Cerebellar nuclear complex (tissue), 1 donor: Measurements from ENCODE around the gene MYPOP.
"Not testable (repeated sequence)": the region's sequence is repeated elsewhere in the genome, so short reads cannot be mapped to it uniquely, and the experiment has no call there.

ENCODE experiments used
- DNase-seq, 2 experiments: peaks; one replicate each; lab custom pipeline; 2025; lab: John Stamatoyannopoulos, UW

The MYPOP gene

DNA sequence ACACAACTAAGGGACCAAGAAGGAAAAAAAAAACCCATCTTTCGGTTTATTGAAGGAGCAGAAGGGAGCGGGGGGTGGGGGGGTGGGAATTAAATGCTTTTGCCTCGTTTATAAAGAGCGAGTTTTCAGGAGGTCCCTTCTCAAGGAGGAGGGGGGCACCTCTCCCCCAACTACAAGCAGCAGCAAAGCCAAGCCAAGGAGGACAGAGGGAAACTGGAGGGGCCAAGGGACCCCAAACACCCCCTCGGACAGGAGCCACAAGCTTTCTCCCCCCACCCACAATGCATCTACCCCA lies 18.9 kb downstream of the MYPOP start:
- no peak for DNase-seq

DNA sequence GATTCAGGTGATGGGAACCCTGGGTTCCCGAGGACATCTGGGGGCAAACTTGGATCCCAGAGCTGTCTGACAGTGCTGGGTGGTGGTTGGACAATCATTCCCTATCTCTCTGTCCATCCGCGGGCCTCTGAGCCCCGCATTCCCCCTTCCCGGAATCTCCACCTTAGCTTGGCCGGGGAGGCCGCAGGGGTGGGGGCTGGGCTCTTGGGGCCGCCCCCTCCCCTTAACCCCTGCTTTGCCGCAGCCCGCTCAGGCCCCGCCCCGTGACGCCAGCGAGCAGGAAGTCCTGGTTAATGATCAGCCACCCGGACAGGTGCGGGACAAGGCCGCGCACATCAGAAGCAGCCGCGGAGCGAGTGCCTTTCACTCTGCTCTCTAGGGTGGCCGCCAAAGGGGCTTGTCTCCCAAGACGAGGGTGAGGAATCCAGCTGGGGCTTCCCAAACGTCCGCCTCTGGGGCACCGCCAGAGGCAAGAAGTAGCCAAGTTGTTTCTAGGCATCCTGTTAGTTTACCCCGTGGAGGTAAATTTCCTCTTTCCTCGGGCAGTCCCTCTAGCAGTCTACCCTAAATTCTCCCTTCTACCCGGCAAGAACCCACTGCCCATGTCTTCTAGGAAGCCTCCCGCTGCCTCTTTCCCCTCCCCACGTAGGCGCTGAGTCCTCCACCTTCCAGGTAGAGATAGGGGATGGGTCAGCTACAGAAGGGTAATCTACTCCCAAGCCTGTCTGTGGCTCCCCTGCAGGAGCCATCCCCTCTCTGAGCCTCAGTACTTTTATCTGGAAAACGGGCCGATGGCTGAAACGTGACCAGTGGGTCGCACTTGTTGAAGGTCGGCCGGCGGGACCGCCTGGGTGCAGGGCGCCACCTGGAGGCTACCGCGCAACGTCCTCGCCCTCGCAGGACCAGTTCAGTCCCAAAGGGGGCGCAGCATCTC lies 19.5 kb downstream of the MYPOP start:
- DNase-seq: no peak

DNA sequence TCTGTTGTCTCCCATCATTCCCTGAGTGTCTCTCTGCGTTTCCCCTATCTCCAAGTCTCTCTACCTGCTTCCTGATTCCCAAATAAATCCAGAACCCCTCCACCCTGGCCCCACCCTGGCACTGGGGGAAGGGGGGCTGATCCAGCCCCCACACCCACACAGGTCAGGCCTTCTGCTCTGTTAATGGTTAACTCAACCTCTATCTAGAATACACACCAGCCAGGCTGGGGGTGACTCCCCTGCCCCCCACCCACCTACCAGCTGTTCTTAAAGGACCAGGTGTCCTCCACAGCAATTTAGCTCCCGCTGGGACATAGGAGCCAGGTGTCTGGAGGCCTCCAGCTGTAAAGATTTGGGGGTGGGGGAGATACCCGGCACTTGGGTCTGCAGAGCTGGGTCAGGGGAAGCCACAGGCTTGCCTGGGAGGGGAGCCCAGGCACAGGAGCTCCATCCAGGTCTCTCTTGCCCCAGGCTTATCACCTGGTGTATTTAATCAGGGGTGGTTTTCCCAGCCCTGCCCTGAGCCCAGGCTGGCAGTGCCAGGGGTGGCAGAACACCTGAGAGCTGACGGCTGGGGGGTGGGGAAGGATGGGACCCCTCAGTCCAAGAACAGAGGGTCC lies 20.4 kb downstream of the MYPOP start:
- no peak for DNase-seq

DNA sequence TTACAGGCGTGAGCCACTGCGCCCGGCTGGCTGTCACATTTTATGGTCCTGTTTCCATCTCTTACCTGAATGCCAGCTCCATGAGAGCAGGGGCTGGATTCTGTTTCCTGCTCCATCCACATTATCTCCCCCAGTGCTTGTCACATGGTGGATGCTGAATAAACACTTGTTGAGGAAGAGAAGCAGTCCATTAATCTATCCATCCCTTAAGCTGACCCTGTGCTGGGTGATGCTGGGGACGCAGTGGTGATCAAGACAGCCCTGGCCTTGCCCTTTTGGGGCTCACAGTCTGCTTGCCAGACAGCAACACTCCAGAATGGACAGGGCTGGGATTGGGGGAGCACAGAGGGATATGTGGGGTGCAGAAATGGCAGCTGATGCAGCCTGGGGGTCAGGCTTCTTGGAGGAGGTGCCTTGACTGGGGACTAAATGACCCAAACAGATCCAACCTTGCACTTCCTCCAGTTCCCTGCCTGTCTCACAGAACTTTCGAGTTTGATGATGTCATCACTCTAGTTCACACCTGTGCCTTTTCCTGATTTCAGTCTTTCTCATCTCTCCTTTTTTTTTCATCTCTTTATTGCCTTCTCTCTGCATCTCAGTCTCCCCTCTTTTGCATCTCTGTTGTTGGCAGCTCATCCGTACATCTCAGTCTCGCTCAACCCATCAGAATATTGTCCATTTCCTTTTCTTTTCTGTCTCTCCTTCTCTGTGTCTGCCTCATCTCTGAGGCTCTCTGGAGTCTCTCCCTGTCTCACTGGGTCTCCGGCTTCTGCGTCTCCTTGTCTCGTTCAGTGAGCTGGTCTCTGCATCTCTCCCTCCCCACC lies 21.1 kb downstream of the MYPOP start:
- no peak for DNase-seq

DNA sequence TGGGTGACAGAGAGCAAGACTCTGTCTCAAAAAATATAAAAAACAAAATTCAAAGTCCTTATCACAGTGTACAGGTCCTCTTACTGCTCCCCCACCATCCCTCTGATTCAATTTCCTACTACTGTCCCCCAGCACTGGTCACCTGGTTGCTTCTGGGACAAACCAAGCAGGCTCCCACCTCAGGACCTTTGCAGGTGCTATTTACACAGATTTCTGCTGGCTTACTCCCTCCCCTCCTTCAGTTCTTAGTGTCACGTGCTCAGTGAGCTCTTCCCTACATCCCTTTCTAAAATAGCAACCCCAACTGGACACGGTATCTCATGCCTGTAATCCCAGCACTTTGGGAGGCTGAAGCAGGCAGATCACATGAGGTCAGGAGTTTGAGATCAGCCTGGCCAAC lies 22.4 kb downstream of the MYPOP start:
- DNase-seq: no peak

DNA sequence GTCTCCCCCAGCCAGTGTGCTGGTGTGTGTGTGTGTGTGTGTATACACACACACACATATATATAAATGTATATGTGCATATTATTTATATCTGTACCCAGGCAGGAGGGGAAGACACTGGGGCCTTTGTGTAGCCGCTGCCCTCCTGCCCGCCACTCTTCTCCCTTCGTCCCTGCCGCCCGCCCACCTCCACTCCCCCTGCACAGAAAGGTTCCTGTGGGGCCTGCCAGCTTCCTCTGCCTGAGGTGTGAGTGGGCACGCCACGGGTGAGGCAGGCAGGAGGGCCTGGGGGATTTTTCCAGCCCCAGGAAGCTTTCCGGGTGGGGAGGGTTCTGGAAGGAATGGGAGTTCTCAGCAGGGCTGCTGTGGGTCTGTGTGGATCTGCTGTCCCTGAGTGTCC lies 23.4 kb downstream of the MYPOP start:
- no peak for DNase-seq

DNA sequence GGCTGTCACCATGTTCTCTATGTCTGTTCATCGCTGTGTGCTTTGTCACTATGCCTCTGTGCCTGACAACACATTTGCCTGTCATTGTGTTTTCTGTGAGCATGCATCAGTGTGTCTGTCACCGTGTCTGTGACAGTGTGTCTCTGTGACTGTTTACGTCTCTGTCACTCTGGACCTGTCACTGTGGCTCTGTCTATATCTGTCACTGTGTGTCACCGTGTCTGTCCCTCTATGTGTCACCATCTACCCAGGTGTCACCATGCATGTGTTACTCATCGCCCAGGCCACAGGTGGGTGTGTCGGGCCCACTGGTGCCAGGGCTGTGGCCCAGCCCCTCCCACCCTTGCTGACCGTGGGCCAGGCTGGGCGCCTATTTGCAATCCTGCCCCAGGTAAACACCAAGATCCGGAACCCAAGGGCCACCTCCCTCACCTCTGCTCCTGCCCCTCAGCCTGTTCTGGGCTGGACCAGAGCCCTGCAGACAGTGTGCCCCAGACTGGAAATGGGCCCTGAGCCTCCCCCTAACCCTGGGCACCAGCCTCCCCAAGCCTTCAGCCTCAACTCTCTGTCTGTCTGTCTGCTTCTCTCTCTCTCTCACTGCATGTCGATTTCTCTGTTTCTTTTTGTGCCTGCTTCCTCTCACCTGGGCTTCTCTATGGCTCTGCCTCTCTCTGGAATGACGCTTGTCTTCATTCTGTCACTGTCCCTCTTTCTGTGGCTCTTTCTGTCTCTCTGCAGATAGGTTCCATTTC lies 24.2 kb downstream of the MYPOP start:
- DNase-seq: no peak

DNA sequence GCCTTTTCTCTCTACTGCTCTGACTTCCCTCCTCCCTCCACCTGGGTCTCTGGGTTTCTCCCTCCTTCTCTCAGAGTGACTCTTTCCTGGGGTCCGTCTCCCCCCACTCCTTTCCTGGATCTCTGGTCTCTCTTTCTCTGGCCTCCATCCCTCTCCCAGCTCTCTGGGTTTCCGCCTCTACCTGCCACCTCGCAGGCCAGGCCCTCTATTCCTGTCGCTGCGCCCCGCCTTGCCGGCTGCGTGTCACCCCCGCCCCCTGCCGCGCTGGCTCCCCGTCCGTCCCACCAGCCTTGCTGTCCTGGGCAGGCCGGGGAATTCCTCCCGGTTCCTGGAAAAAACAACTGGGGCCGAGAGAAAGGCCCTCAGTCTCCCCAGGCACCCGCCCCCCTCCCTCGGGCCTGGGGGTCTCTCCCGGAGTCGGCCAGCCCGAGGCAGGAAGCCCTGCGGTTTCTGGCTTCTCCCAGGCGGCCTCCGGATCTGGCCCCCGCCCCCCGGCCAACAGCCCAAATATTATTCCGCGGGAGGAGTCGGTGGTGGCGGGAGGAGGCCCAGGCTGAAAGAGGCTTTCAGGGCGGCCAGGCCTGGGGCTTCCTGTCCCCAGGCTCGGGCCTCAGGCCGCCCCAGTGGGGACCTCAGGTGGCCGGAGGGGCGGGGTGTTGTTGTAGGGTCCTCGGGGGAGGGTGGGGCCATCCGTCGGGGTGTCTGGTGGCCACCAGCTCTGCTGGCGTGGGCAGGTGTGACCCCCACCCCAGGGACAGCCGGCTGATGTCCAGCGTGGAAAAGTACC lies 25.8 kb downstream of the MYPOP start:
- no peak for DNase-seq

DNA sequence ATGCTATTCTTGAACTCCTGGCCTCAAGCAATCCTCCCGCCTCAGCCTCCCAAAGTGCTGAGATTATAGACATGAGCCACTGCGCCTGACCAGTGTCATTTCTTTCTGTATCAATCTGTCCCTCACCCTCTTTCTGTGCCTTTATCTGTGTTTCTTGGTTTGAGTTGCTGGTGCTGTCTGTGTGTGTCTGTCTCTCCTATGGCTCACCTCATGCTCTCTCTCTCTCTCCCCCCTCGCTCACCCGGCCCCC lies 26.3 kb downstream of the MYPOP start:
- no peak for DNase-seq

DNA sequence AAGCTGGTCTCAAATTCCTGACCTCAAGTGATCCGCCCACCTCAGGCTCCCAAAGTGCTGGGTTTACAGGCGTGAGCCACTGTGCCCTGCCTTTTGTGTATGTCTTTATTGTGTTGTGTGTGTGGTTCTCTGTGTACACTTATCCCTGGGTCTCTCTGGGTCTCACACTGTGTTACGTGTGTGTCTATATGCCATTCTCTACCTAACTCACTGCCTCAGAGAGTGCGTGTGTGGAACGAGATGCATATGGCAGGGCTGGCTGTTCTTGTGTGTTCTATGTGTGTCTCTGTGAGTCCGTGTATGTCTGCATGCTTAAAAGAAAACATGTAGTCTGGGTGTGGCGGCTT lies 27.8 kb downstream of the MYPOP start:
- no peak for DNase-seq

DNA sequence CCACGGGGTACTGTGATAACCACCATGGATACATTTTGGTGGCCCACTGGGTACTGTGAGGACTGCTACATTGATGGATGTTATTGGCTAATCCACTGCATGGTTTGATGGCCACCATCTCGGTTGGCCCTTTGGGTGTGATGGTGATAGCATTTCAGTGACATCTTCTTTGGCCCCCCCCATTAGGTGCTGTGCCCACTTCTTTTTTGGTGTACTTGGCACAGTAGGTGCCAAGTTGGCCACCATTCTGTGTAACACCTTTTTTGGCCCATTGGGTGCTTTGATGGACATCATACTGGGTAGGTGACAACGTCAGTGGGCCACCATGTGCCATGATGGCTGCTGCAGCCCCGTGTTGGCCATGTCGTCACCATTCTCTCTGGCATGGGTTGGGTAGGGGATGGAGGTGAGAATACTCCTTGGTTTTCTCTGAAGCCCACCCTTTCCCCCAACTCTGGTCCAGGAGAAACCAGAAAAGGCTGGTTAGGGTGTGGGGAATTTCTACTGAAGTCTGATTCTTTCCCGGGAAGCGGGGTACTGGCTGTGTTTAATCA lies 29.1 kb downstream of the MYPOP start:
- no peak for DNase-seq

DNA sequence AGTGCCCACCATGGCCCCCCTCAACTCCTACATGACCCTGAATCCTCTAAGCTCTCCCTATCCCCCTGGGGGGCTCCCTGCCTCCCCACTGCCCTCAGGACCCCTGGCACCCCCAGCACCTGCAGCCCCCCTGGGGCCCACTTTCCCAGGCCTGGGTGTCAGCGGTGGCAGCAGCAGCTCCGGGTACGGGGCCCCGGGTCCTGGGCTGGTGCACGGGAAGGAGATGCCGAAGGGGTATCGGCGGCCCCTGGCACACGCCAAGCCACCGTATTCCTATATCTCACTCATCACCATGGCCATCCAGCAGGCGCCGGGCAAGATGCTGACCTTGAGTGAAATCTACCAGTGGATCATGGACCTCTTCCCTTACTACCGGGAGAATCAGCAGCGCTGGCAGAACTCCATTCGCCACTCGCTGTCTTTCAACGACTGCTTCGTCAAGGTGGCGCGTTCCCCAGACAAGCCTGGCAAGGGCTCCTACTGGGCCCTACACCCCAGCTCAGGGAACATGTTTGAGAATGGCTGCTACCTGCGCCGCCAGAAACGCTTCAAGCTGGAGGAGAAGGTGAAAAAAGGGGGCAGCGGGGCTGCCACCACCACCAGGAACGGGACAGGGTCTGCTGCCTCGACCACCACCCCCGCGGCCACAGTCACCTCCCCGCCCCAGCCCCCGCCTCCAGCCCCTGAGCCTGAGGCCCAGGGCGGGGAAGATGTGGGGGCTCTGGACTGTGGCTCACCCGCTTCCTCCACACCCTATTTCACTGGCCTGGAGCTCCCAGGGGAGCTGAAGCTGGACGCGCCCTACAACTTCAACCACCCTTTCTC lies 30.1 kb downstream of the MYPOP start:
- no peak for DNase-seq

DNA sequence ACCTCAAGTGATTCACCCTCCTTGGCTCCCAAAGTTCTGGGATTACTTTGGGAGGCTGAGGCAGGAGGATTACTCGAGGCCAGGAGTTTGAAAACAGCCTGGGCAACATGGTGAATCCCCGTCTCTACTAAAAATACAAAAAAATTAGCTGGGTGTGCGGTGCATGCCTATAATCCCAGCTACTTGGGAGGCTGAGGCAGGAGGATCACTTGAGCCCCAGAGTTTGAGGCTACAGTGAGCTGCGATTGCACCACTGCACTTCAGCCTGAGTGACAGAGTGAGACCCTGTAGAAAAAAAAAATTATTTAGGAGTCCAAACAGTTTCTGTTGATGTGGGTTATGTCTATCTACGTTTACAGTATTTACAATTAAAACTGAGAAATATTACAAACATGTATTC lies 31.6 kb downstream of the MYPOP start:
- DNase-seq: no peak

DNA sequence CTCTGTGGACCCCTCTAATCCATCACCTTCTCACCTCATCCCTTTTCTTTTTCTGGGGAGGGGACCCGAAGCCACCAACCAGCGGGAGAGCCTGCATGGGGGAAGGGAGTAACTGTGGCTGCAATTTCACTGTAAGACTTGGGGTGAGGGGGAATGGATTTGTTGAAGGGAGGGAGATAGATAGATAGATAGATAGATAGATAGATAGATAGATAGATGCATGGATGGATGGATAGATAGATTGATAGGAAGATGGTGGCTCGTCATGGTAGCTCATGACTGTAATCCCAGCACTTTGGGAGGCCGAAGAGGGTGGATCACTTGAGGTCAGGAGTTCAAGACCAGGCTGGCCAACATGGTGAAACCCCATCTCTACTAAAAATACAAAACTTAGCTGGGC lies 35.2 kb downstream of the MYPOP start:
- DNase-seq: not testable (repeated sequence)

DNA sequence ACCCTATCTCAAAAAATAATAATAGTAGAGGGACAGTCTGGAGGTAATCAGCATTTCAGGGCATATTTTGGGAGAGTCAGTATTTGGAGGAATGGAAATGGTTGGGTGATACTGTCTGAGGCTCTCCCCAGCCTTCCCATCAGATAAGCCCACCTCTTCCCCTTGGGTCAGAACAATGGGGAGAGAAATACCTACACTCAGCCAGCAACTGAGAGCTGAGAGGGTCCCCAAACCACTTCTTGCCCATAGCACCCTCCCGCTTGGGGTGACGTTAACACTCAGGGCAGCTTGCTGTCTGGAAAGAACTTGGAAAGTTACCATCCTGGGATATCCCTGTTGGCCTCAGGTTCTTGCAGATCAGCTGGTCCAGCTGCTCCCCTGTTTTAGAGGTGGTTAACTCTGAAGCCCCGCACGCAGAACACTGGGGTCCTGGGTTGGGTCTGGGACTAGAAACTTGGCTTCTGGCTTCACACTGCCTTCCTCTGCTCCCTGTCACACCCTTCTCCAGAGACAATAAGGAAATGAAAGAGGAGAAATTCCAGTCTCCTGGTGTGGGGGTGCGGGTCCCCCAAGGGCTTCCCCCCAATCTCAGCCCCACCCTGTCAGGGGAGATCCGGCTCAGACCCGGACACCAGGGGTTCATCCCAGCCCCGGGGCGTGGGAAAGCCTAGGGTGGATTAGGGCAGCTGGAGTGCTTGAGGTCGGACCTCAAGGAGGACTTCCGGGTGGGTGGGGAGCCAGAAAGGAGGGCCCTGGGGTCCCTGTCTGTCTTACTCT lies 35.8 kb downstream of the MYPOP start:
- no peak for DNase-seq

DNA sequence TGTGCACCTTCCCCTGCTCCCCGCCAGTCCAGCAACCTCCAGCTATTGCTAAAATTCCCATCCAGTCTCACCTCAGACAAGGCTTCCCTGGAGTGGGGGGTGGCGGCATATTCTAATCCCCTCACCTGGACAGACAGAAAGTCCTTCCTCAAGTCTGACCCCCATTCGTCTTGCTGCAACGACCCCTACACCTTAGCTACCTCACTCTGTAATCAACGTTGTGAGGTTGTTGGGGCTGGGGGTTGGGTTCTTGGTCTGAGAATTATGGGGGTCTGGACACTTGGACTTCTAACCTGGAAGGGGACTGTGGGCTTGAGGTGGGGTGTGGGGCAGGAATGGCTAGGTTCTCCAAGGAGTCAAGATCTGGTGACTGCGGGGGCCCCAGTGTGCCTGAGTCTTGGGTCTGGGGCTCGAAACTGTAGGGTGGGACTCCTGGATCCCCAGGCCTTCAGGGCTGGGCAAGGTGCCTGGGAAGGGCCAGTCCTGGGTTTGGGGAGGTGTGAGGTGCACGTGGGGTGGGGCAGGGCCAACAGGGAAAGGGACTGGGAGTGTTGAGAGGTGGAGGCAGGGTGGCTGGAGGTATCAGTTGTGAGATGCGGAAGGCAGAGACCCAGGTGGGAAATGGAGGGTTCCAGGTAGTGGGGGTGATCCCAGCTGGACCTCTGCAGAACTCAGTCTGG lies 37.0 kb downstream of the MYPOP start:
- no peak for DNase-seq

DNA sequence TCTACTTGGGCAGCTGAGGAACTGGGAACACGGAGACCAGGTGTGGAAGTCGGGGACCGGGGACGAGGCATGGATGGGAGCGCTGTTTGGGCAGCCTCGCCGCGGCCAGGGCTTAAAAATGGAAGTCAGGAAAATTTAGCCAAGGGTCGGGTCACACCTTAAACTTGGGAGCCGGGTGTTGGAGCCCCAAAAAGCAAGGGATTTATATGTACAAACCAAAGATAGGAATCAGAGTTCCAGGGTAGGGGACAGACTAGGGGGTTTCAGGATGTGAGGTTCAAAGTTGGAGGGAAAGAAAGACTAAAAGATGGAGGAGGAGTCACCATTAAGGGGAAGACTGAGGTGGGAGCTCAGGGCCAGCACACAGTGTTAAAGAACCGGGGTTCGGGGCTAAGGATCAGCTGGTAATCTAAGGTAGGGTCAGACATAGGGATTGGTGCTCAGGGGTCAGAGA lies 37.8 kb downstream of the MYPOP start:
- DNase-seq: no peak

DNA sequence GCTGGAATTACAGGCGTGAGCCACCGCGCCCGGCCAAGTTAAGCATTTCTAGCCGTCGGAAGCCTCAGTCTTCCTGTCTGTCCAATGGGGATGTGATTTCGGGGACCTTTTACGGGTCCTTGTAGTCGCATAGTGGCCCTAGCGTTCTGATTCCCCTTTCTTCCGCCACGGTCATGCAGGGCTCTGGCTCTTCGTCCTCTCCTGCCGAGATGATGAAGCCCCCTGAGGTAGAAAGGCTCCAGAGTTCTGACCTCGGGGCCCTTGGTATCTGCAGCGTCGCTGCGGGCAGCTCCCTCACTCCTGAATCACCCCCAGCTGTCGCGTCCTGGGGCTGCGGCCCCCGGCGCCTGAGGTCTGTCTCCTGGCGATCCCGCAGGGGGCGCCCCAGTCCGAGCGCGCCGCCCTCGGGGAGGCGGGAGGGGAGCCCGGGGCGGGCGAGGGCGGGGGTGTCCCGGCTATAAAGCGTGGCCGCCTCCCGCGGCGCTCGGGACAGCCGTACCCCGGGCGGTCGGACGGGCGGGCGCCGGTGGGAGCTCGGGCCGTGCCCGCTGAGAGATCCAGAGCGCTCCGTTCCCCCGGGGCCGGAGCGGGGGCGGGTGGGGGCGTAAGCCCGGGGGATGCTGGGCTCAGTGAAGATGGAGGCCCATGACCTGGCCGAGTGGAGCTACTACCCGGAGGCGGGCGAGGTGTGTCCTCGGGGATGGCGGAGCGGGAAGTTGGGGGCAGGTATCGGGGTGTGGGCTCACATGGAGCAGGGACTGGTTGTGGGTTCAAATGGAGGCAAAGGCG lies 38.4 kb downstream of the MYPOP start, which contains the start of gene FOXA3:
Gene FOXA3, plus strand, starts transcription at position 487 of the 789 bp plus-strand sequence. Its CDS starts 131 bp downstream, at position 618.
- DNase-seq: no peak
